Measurements from ENCODE around the gene DCLRE1B.

DCLRE1B gene

DNA sequence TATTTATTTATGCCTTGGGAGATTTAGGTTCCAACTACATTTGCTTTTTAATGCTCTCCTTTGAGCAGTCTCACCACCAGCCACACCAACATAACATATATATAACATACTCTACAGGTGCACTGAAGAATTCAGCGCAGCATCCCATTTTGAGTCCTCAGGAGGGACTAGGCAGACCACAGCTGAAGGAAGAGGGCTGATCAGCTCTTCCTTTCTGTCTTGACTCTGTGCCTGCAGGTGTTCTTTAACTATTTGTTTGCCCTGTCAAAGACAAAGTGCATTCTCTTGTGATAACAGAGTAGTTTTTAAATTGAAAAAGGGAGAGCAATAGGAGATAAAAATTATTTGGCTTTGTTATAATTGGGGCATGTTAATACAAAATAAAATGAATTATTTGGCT is 41.0 kb downstream of the DCLRE1B start:
- in situ Hi-C loops (cut with HindIII; ENCODE audit: low sequenced_read_pairs), result loop anchor here (5.0 kb wide), 1 partner anchor 84 kb away; no protein-coding TSS in a partner anchor

DNA sequence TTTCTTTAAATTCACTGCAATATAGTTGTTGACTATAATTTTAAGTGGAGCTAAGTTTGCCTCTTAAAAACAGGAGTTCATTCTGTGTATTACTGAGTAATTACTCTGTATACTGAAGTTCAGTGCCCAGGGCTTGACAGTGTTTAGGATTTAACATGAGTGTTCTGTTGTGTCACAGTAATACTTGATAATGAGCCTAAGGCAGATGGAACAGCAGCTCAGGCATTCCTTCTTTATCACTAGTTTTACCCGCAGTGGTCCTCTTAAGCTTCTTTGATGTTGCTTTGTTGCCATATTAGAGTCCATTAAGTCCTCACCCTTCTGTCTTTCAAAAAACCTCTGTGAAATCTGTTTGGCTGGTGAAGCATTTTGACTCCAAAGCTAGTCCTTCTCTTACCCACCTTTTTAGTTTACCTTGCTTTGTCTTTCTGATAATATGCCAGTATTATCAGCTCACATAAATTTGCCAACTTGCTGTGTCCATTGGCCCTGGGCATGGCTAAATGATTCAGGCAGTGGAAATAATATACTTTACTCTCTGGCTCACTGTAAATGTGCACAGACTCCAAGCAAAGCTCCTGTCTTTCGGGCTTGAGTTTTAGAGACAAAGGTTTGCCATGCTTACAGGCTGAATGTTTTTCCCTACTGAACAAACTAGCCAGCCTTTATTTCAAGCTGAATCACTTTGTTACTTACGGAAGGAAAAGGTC is 41.7 kb downstream of the DCLRE1B start:
- in situ Hi-C loops (cut with HindIII; ENCODE audit: low sequenced_read_pairs), result loop anchor here (5.0 kb wide), 1 partner anchor 85 kb away; no protein-coding TSS in a partner anchor

DNA sequence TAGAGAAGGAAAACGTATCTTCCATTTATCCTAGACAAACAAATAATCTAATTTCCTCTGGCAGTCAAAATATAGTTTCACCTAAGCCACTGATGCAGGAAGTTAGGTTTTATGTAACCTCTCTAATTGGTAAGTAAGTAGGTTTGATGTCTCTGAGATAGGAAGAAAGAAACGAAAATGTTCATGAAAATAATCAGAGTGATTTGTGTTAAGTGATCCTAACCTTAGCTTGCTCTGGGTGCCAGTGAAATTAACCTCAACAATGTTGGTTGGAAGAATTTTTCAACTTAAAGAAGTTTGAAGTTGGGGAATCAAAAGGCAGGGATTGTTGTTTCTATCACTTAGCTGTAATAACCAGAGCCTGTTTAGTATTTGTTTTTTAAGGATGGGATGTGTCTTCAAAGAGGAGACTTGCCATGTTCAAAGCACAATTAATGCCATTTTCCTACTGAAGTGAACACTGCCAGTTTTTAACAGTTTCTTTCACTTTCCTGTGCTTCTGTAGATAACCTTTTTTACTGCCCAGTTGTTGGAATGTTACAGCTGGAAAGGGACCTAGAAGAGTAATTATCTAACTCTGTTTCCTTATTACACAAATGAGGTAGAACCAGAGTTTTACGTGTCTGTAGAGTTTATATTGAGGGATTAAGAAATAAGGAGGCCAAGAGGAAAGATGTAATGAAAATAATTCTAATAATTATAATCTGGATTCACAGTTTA is 42.4 kb downstream of the DCLRE1B start:
- in situ Hi-C loops (cut with HindIII; ENCODE audit: low sequenced_read_pairs), result loop anchor here (5.0 kb wide), 1 partner anchor 85 kb away; no protein-coding TSS in a partner anchor

DNA sequence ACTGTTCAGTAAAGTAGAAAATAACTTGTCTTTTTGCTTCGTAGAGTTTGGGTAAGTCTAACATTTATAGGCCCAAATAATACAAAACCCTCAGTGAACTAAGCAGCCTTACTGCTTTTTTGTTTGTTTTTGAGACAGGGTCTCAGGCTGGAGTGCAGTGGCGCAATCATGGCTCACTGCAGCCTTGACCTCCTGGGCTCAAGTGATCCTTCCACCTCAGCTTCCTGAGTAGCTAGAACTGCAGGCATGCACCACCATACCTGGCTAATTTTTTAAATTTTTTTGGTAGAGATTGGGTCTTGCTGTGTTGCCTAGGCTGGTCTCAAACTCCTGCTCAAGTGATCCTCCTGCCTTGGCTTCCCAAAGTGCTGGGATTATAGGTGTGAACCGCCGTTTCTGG is 43.0 kb downstream of the DCLRE1B start:
- in situ Hi-C loops (cut with HindIII; ENCODE audit: low sequenced_read_pairs), result loop anchor here (5.0 kb wide), 1 partner anchor 86 kb away; no protein-coding TSS in a partner anchor

DNA sequence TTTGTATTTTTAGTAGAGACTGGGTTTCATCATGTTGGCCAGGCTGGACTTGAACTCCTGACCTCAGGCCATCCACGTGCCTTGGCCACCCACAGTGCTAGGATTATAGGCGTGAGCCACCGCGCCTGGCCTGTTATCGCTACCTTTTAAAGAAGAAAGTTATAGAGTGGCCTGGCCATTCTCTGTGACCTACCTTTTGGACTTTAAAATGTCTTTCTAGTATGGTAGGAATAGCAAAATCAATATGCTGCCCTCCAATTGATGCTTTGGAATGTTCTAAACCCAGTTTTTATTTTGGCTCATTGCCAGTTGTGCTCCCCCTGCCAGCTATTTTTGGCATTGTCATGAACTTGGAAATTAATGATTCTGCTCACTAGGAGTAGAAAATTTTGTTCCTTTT is 43.9 kb downstream of the DCLRE1B start:
- in situ Hi-C loops (cut with HindIII; ENCODE audit: low sequenced_read_pairs), result loop anchor here (5.0 kb wide), 1 partner anchor 87 kb away; no protein-coding TSS in a partner anchor

DNA sequence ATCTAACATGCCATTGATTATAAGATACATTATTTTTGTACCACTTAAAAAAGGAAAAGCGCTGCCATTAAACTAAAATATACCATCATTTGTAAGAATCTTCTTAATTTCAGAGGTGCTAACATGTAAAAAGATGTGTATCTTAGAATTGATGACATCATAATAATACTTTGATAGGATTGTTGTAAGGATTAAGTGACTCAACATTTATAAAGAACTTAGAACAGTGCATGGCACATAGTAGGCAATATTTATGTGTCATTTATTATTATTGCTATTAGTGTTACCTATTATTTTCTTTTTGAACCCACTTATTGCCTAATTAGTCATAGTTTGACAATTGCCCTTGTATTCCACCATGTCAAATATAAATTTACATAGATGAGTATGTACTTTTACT is 45.8 kb downstream of the DCLRE1B start:
- in situ Hi-C loops (cut with HindIII; ENCODE audit: low sequenced_read_pairs), result no loop called here

DNA sequence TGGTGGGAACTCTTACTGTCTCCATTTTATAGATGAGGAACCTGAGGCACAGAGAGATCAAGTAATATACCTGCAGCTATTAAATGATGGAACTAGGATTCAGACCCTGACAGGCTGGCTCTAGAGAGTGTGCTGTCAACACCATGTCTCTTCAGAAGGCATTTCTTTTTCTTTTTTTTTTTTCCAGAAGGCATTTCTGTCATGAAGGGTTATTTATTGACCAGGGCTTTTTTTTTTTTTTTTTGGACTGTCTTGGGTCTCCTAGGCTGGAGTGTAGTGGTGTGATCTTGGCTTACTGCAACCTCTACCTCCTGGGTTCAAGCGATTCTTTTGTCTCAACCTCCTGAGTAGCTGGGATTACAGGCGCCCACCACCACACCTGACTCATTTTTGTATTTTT is 46.6 kb downstream of the DCLRE1B start:
- in situ Hi-C loops (cut with HindIII; ENCODE audit: low sequenced_read_pairs), result no loop called here

DNA sequence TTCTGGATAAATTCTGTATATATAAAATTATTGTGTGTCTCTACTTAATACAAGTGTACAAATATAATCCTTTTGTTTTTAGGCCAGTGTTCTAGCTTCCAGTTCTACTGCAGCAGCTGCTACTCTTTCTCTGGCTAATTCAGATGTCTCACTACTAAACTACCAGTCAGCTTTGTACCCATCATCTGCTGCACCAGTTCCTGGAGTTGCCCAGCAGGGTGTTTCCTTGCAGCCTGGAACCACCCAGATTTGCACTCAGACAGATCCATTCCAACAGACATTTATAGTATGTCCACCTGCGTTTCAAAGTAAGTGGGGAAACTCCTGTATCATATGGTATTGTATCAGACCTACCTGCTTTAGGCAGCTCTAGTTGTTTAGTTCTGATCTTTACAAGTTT is 52.9 kb downstream of the DCLRE1B start:
- in situ Hi-C loops (cut with HindIII; ENCODE audit: low sequenced_read_pairs), result no loop called here

DNA sequence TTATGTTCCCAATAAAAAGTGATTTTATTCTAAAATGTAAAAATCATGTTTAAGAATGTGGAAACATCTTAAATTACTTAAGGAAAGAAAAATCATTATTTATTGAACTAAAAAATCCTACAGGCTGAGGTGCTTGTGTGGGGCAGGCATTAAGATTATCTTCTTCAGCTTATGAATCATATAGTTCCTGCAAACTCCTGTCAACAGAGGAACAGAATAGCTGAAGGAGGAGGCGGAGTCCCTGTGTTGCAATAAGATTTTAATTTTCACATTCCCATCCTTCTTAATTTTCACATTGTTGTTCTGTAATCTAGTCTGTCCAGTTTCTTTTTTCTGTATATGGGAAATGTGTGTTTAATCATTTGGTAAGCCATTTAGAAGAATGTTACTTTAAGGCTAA is 53.6 kb downstream of the DCLRE1B start:
- in situ Hi-C loops (cut with HindIII; ENCODE audit: low sequenced_read_pairs), result no loop called here

DNA sequence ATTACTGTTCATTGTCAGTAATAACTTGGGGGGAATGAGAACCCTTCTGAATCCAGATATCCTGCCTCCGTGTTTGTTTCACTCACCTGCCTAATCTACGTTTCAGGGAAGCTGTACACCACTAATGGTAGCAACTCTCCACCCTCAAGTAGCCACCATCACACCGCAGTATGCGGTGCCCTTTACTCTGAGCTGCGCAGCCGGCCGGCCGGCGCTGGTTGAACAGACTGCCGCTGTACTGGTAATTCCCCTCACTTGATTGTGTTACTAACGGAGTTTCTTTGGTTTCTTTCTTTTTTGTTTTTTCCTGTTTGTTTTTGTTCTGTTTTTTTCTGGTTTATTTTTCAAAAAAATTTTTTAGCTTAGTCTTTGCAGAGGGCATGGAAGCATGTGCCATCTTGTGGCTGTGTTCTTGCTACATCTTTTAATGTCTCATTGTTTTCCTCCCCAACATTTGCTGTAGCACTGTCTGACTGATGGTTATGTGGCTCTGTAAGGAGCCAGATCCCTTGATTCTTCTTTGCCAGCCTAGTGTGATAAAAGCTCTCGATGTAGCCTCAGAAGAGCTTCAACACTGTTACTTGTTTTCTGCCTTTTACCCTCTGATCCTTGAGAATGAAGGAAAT is 58.3 kb downstream of the DCLRE1B start:
- in situ Hi-C loops (cut with HindIII; ENCODE audit: low sequenced_read_pairs), result no loop called here
